GM18499 (cell line): ENCODE measurements around the gene DDX39B.
"Not testable (repeated sequence)": the region's sequence is repeated elsewhere in the genome, so short reads cannot be mapped to it uniquely, and the experiment has no call there.

Source experiments
- ATAC-seq: cut with Tn5 transposase; IDR thresholded peaks from one replicate; pipeline ENCODE4 v1.9.1; 2021; ENCODE audit warnings: moderate number of reproducible peaks; ENCODE audit not compliant: insufficient read depth, unreplicated experiment

Gene DDX39B

GRCh38 chr6:31490115-31490873 lies 51.5 kb downstream of the DDX39B start:
- ATAC-seq = no peak

GRCh38 chr6:31489086-31489485 lies 52.7 kb downstream of the DDX39B start:
- ATAC-seq = no peak

GRCh38 chr6:31487674-31488073 lies 54.1 kb downstream of the DDX39B start:
- not testable (repeated sequence) for ATAC-seq

- not testable (repeated sequence) for ATAC-seq
These were observed 55.6 kb downstream of the DDX39B start for GRCh38 chr6:31486065-31486837.

GRCh38 chr6:31485055-31485454 lies 56.7 kb downstream of the DDX39B start:
- ATAC-seq = no peak

GRCh38 chr6:31483392-31483791 lies 58.4 kb downstream of the DDX39B start:
- ATAC-seq = no peak

GRCh38 chr6:31480574-31480973 lies 61.2 kb downstream of the DDX39B start:
- no peak for ATAC-seq
